ENCODE data around the gene NVL.

The NVL gene

DNA sequence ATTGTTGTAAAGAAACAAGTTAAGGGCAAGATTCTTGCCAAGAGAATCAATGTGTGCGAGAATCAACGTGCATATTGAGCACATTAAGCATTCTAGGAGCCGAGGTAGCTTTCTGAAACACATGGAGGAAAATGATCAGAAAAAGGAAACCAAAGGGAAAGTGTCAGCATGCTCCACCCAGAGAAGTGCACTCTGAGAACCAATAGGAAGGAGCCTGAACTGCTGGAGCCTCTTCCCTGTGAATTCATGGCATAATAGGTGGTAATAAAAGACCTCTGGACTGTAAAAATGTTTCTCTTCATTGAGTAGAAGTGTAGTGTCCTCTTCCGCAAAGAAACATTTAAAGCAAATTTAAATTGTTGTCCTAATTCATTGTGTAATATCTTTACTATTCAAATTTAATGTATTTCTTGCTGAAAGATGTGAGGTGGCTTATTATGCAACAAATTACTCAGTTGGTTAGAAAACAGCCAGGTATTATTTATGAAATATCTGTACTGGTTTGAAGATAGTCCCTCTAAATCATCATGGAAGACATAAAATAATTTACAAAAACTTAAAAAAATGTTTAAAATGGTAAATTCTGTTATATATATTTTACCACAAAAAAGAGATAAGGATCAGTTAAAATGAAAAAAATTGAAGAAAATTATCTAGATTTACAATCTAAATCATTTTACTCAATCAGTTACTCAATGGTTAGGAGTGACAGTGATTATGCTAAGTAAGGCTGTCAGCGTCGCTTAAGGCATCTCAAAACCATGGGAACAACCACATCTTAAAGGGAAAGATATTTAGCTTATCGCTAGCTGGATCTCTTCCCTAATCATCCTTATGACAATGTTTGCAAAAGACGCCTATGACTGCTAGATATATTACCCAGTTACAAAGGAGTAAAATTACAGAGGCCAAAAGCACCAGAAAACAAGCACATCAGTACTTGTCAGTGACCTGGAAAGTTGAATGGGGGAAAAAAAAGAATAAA lies 31.3 kb downstream of the NVL start:
- H3K4me1 ChIP-seq (ENCODE audit: control insufficient read depth, insufficient read depth, low read length): no peaks in the 10 kb centered on the region
- no peak overlapping the region for H3K4me3 ChIP-seq (ENCODE audit: low read depth, low read length)
- peaks cover 88 to 97% of the 10 kb centered on the region in 2 experiments for H3K36me3 ChIP-seq (ENCODE audit: control insufficient read depth in 2 of 2, insufficient read depth in 1 of 2, low read length in 2 of 2)
- ChIA-PET CTCF (interaction anchor here (0.5 to 1.4 kb wide), 4 partner anchors 12 to 621 kb away, joined by 3 read pairs; no protein-coding TSS in a partner anchor), POLR2A (no interaction called here)
- H3K9me3 ChIP-seq (ENCODE audit: control insufficient read depth, insufficient read depth, low read depth, low read length): no peaks in the 10 kb centered on the region
- TF ChIP-seq ZBTB7A (tag by site-specific recombination; IDR thresholded peaks at IDR 0.05; ENCODE audit: low read depth) (no peak), ZNF133 (tag by site-specific recombination; IDR thresholded peaks at IDR 0.05) (no peak), ZNF514 (tag by site-specific recombination; IDR thresholded peaks at IDR 0.05) (no peak), ZNF830 (tag by site-specific recombination; IDR thresholded peaks at IDR 0.05; ENCODE audit: low read depth) (no peak)
- no peak overlapping the region for H3K27ac ChIP-seq (ENCODE audit: extremely low read depth, low read depth, low read length)

DNA sequence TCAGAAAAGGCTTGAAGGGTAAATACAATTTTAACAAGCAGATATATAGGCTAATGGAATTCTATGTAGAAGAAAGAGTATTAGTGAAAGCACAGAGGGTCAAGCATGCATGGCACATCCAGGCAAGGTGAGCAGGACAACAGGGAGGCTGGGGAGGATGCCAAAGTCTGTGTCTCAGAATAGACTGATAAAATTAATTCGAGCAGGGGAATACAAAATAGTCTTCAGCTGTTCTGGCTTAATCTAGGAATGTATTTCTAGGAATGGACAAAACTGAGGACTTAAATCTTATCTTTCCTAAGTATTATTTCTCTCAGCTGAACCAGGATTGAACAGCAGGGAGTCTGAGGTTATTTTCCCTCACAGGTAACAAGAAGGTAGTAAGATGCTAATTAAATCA lies 35.2 kb downstream of the NVL start:
- POLR2A ChIA-PET: no interaction called here
- Histone ChIP-seq H3K36me3 (ENCODE audit: control insufficient read depth in 2 of 2, insufficient read depth in 1 of 2, low read length in 2 of 2) (peaks cover 80 to 87% of the 10 kb centered on the region in 2 experiments), H3K27ac (ENCODE audit: extremely low read depth, low read depth, low read length) (no peak overlapping the region), H3K4me1 (ENCODE audit: control insufficient read depth, insufficient read depth, low read length) (no peaks in the 10 kb centered on the region), H3K4me3 (ENCODE audit: low read depth, low read length) (no peak overlapping the region), H3K9me3 (ENCODE audit: control insufficient read depth, insufficient read depth, low read depth, low read length) (no peaks in the 10 kb centered on the region)
- CTCF ChIA-PET: no interaction called here
- no peak for TF ChIP-seq SCRT1 (tag by site-specific recombination; IDR thresholded peaks at IDR 0.05; ENCODE audit: borderline replicate concordance)
- TF ChIP-seq, protein P1, sequence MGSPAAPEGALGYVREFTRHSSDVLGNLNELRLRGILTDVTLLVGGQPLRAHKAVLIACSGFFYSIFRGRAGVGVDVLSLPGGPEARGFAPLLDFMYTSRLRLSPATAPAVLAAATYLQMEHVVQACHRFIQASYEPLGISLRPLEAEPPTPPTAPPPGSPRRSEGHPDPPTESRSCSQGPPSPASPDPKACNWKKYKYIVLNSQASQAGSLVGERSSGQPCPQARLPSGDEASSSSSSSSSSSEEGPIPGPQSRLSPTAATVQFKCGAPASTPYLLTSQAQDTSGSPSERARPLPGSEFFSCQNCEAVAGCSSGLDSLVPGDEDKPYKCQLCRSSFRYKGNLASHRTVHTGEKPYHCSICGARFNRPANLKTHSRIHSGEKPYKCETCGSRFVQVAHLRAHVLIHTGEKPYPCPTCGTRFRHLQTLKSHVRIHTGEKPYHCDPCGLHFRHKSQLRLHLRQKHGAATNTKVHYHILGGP (tag by site-specific recombination; IDR thresholded peaks at IDR 0.05): 0 out of 2 replicates have a peak, but pooled peaks have one; percentile 52

DNA sequence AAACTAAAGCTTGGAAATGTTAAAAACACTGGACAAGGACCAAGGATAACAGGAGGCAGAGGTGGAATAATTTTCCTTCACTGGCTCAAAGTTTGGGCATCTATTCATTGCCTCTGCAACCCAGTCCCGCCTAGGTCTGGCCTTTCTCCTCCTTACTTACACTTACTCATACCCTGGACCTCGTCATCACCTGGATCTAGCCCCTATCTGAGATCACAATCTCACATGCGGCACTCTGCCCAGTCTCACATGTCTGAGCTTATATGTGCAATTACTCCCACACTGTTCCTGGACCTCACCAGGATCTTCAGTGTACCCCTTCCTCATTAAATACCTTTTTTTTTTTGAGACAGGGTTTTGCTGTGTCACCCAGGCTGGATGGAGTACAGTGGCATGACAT lies 37.6 kb downstream of the NVL start:
- H3K4me3 ChIP-seq (ENCODE audit: low read depth, low read length): no peak overlapping the region
- ChIA-PET CTCF (interaction anchor here (0.6 to 1.5 kb wide), 2 partner anchors 28 to 243 kb away, joined by 3 read pairs; no protein-coding TSS in a partner anchor), POLR2A (no interaction called here)

DNA sequence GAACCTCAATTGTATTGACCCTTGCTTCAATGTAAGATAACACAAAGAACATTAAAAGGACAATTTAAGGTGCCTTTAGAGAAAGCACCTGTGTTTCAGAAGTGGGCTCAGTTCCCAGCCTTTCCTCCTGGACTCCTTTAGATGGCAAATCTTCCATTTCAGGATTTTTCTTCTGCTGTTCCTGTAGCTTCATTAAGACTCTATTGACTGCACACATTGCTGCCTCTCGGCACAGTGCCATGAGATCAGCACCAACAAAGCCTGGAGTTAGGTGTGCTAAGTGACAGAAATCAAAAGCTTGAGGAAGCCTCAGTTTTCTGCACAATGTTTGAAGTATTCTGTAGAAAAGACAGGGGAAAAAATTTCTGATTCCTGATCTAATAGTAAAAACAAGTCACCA lies 40.6 kb downstream of the NVL start:
- H3K36me3 ChIP-seq (ENCODE audit: control insufficient read depth in 2 of 2, insufficient read depth in 1 of 2, low read length in 2 of 2): peaks cover 78 to 80% of the 10 kb centered on the region in 2 experiments
- ChIA-PET CTCF (no interaction called here), POLR2A (no interaction called here)
- no peak overlapping the region for H3K27ac ChIP-seq (ENCODE audit: extremely low read depth, low read depth, low read length)
- H3K4me1 ChIP-seq (ENCODE audit: control insufficient read depth, insufficient read depth, low read length): no peaks in the 10 kb centered on the region
- TF ChIP-seq SCRT2 (tag by site-specific recombination; IDR thresholded peaks at IDR 0.05) (no peak), ZNF2 (tag by site-specific recombination; IDR thresholded peaks at IDR 0.05) (no peak), OVOL3 (tag by site-specific recombination; IDR thresholded peaks at IDR 0.05) (no peak), ZNF433 (tag by site-specific recombination; IDR thresholded peaks at IDR 0.05; ENCODE audit: low read depth) (no peak), ZNF140 (tag by site-specific recombination; IDR thresholded peaks at IDR 0.05) (no peak), ZNF184 (tag by site-specific recombination; IDR thresholded peaks at IDR 0.05) (no peak), ZNF776 (tag by site-specific recombination; IDR thresholded peaks at IDR 0.05; ENCODE audit: borderline replicate concordance) (no peak), ZNF629 (tag by site-specific recombination; IDR thresholded peaks at IDR 0.05) (no peak), ZNF146 (tag by site-specific recombination; IDR thresholded peaks at IDR 0.05) (no peak), ZNF121 (tag by site-specific recombination; IDR thresholded peaks at IDR 0.05) (no peak), ZNF416 (tag by site-specific recombination; IDR thresholded peaks at IDR 0.05) (no peak), ZNF202 (tag by site-specific recombination; IDR thresholded peaks at IDR 0.05; ENCODE audit: borderline replicate concordance) (no peak), ZNF394 (tag by site-specific recombination; IDR thresholded peaks at IDR 0.05; ENCODE audit: borderline replicate concordance) (no peak), ZNF654 (tag by site-specific recombination; IDR thresholded peaks at IDR 0.05; ENCODE audit: low read depth) (no peak)
- TF ChIP-seq, protein P2, sequence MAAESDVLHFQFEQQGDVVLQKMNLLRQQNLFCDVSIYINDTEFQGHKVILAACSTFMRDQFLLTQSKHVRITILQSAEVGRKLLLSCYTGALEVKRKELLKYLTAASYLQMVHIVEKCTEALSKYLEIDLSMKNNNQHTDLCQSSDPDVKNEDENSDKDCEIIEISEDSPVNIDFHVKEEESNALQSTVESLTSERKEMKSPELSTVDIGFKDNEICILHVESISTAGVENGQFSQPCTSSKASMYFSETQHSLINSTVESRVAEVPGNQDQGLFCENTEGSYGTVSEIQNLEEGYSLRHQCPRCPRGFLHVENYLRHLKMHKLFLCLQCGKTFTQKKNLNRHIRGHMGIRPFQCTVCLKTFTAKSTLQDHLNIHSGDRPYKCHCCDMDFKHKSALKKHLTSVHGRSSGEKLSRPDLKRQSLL (tag by site-specific recombination; IDR thresholded peaks at IDR 0.05): no peak
- TF ChIP-seq, protein P3, sequence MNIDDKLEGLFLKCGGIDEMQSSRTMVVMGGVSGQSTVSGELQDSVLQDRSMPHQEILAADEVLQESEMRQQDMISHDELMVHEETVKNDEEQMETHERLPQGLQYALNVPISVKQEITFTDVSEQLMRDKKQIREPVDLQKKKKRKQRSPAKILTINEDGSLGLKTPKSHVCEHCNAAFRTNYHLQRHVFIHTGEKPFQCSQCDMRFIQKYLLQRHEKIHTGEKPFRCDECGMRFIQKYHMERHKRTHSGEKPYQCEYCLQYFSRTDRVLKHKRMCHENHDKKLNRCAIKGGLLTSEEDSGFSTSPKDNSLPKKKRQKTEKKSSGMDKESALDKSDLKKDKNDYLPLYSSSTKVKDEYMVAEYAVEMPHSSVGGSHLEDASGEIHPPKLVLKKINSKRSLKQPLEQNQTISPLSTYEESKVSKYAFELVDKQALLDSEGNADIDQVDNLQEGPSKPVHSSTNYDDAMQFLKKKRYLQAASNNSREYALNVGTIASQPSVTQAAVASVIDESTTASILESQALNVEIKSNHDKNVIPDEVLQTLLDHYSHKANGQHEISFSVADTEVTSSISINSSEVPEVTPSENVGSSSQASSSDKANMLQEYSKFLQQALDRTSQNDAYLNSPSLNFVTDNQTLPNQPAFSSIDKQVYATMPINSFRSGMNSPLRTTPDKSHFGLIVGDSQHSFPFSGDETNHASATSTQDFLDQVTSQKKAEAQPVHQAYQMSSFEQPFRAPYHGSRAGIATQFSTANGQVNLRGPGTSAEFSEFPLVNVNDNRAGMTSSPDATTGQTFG (tag by site-specific recombination; IDR thresholded peaks at IDR 0.05; ENCODE audit: borderline replicate concordance): no peak
- H3K9me3 ChIP-seq (ENCODE audit: control insufficient read depth, insufficient read depth, low read depth, low read length): no peaks in the 10 kb centered on the region
- H3K4me3 ChIP-seq (ENCODE audit: low read depth, low read length): no peak overlapping the region

More for the DNA sequence above, 37.6 kb downstream of the NVL start:
- H3K9me3 ChIP-seq (ENCODE audit: control insufficient read depth, insufficient read depth, low read depth, low read length): no peaks in the 10 kb centered on the region
- peaks cover 80 to 84% of the 10 kb centered on the region in 2 experiments for H3K36me3 ChIP-seq (ENCODE audit: control insufficient read depth in 2 of 2, insufficient read depth in 1 of 2, low read length in 2 of 2)
- TF ChIP-seq ZNF555 (tag by site-specific recombination; conservative IDR thresholded peaks at IDR 0.05) (no peak), ZNF184 (tag by site-specific recombination; IDR thresholded peaks at IDR 0.05) (no peak)
- H3K27ac ChIP-seq (ENCODE audit: extremely low read depth, low read depth, low read length): no peak overlapping the region
- H3K4me1 ChIP-seq (ENCODE audit: control insufficient read depth, insufficient read depth, low read length): no peaks in the 10 kb centered on the region

All from HEK293 (cell line).